ENCODE data around the gene VEGFB.

VEGFB gene

GRCh38 chr11:64284962-64285884, 50.8 kb downstream of the VEGFB start, which contains the start of gene GPR137:
GPR137 (plus strand) TSS chr11:64285848; CDS start chr11:64286525, 677 bp downstream.
- peak; percentile 86 for DNase-seq

- DNase-seq: peak; percentile 47
Observed at GRCh38 chr11:64285885-64286800, 51.8 kb downstream of the VEGFB start.

- no peak for DNase-seq
Observed at GRCh38 chr11:64286801-64287159, 52.4 kb downstream of the VEGFB start.

DNA sequence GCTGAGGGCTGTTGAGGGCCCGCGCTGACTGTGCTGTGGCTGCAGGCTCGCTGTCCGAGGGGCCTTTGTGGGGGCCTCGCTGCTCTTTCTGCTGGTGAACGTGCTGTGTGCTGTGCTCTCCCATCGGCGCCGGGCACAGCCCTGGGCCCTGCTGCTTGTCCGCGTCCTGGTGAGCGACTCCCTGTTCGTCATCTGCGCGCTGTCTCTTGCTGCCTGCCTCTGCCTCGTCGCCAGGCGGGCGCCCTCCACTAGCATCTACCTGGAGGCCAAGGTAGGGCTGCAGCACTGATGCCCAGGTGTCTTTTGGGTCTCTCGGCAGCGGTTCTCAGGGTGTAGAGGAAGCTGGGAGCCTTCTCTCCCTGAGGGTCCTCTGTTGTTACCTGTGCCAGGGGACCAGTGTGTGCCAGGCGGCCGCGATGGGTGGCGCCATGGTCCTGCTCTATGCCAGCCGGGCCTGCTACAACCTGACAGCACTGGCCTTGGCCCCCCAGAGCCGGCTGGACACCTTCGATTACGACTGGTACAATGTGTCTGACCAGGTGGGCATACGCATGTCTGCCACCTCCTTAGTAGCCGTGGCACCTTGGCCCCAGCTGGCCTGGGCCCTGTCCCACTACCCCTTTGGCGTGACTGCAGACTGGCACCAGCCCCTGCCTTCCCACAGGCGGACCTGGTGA, 53.4 kb downstream of the VEGFB start:
- no peak for DNase-seq

- no peak for DNase-seq
Observed at GRCh38 chr11:64288353-64288750, 54.0 kb downstream of the VEGFB start.
